GM18951 (cell line): ENCODE measurements around the gene TMEM163.
"Not testable (repeated sequence)": the region's sequence is repeated elsewhere in the genome, so short reads cannot be mapped to it uniquely, and the experiment has no call there.

Experiments
- POLR2A ChIP-seq: IDR thresholded peaks from 4 replicates; pipeline ENCODE4 v1.6.1; 2011; ENCODE audit warnings: mild to moderate bottlenecking; ENCODE audit not compliant: insufficient read length, insufficient read depth; ENCODE audit errors: extremely low read depth
- in situ Hi-C: fragments of 300-500 bp; cut with MboI; formaldehyde crosslinking; loops from one replicate; pipeline ENCODE4 v1.12.0; 2022; ENCODE audit warnings: low sequenced_read_pairs, mixed read lengths, inconsistent platforms; ENCODE audit not compliant: unreplicated experiment

Gene TMEM163

DNA sequence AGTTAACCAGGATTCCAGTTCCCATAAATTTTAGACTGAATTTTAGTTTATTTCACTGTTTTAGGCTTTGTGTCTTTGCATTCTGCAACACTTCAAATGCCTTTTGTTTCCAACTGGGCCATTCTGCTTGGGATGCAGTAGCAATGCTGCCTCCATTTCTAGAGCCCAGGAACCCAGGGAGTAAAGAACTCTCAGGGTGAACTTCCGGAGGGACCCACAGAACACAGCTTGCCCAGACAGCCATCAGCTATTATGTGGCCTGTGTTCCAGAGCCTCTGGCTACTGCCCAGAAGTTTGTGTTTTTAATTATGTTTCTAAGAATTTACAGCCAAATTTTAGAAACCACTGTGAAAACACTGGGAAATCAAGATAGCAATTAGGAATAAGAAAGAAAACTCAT lies 145.1 kb downstream of the TMEM163 start:
- TF ChIP-seq POLR2A = no peak
- in situ Hi-C loops = no loop called here

DNA sequence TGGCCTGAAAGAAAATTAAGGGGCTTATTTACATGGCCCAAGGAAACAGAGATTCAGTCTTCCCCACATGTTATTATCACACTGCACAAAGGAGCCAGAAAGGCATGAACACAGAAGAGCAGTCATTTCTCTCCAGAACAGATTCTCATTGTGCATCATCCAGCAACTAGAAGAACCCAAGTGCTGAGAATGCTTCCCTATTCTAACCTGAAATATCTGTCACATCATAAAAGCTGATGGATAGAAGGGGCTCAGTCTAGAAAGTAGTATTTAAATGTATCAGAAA lies 145.8 kb downstream of the TMEM163 start:
- in situ Hi-C loops = no loop called here
- no peak for TF ChIP-seq POLR2A

DNA sequence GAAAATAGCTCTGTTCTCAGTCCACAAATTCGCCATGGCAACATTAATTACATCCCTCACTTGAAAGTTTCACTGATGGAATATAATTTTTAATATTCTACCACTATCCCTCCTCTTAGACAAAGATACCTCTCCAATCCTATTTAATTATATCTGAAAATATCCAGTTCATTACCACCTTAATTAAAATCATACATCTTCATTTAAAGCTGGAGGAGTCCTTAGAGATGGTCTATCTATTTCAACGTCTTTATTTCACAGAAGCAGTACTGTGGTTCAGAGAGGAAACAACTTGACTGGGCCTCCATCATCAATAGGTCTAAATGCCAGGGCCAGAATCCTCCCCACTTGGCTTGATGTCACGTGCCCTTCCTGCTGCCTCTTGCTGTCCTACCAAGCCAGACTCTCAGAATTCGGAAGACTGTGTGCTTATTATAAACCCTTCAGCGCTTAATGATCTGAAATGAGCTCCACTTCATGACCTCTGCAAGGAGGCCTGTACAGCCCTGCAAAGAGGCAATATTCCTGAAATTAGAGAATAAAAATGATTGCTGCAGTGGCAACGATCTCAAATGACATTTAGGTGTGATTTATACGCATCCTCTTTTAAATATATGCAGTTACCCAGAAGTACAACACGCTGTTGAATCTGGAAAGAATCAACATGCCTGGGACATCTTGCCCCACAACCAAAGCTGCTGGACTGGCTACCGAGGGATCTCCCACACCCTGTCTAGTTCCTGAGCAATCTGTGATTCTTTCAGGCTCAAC lies 146.3 kb downstream of the TMEM163 start:
- no peak for TF ChIP-seq POLR2A
- in situ Hi-C loops = no loop called here

DNA sequence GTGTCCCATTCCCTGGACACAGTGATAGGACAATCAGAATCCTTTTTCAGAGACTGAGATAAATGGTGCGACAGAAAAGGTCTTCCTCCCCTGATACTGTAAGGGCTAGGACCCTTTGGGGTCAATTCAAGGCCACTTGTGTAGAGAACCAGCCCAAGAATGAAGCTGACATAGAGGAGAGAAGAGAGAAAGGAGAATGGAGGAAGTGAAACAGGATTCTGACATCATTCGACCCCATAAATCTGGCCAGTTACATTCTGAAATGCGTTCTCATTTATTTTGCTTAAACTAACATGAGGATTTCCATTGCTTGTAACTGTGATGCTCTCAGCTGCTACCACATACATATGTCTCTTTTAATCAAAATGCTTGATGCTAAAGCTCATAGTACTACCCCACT lies 148.1 kb downstream of the TMEM163 start:
- in situ Hi-C loops = no loop called here
- TF ChIP-seq POLR2A = no peak

DNA sequence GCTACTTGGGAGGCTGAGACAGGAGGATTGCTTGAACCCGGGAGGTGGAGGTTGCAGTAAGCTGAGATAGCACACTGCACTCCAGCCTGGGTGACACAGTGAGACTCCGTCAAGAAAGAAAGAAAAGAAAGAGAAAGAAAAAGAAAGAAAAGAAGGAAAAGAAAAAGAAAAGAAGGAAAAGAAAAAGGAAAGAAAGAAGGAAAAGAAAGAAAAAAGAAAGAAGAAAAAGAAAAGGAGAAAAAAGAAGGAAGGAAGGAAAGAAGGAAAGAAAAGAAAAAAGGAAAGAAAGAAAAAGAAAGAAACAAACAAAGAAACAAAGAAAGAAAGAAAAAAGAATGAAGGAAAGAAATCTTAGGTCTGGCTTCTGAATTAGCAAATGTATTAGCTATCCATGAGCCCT lies 150.4 kb downstream of the TMEM163 start:
- in situ Hi-C loops = no loop called here
- no peak for TF ChIP-seq POLR2A

DNA sequence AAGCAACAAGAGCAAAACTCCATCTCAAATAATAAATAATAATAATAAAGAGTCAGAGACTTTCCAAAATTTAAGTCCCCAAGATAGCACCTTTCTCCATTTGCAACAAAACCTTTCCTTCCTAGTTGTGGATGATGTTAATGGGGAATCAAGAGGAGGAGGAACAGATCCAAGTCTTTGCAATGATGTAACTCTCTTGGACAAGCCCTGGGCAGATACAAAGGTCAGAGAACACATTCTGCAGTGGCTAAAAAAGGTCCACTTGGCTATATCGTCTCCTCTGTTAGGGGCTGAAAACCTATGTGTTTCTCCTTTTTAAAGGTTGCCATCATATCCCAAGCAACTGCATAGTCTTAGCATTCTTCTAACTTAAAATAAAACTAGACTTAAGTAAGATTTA lies 151.1 kb downstream of the TMEM163 start:
- in situ Hi-C loops = no loop called here
- no peak for TF ChIP-seq POLR2A

DNA sequence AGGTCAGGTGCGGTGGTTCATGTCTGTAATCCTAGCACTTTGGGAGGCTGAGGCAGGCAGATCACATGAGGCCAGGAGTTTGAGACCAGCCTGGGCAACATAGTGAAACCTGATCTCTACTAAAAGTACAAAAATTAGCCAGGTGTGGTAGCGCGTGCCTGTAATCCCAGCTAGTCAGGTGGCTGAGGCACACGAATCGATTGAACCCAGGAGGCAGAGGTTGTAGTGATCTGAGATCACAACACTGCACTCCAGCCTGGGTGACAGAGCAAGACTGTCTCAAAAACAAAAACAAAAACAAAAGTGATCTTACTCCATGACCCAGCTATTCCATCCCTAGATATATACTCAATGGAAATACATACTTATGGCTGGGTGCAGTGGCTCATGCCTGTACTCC lies 153.8 kb downstream of the TMEM163 start:
- in situ Hi-C loops = not testable (repeated sequence)

DNA sequence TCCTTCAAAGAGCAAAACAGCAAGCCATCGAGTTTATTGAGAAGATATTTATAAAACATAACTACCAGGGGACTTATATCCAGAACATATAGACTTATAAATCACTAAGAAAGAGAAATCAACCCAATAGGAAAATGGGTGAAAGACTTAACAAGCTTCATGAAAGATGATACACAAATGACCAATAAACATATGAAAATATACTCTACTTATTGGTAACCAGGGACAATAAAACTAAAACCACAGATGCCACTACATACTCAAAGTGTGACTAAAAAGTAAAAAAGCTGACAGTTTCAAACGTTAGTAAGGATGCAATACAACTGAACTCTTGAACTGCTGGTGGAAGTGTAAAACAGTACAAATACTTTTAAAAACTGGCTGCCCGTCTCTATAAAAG lies 154.3 kb downstream of the TMEM163 start:
- TF ChIP-seq POLR2A = no peak
- in situ Hi-C loops = no loop called here

DNA sequence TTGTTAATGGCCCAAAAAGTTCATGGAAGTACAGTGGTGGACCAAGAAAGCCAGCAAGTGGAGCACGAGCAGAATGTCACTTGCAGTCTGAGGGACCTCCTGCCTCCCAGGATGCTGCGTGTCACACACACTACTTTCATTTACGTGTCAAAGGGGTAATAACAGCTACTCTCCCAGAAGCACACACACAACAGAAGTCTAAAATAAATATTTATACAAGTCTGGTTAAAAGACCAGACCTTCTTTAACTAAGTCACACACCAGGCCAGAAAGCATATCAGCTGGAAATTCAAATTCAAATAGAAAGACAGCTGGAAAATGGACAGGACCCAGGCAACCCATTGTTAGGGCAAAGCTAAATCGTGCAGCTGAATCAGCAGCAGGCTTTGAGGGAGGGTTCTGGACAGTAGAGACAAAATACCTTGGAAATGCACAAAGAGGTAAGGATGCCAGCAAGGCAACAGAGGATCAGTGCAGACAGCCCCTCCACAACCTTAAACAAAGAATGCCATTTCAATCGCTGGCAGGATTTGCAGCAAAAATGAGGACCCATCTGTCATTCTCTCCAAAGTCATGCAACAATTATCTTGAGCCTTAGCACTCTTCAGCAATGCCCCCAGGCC lies 160.5 kb downstream of the TMEM163 start:
- in situ Hi-C loops = no loop called here
- TF ChIP-seq POLR2A = no peak

DNA sequence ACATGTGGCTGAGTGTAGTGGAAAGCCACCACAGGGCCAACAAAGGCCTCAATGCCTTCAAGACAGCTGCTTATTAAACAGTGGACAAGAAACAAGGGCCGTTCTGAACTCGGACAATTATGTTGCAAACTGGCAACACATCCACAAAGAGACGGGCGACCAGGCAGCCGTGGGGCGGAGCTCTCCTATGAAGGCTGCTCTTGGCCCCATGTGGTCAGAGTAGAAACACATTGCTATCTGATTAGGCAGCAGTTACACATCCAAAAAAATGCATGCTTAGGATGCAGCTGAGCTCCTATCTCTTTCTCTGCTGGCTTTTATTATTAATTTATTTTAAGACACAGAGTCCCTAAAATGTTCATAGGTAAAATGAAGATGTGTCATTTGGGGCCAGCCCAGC lies 163.4 kb downstream of the TMEM163 start:
- in situ Hi-C loops = no loop called here
- TF ChIP-seq POLR2A = no peak

DNA sequence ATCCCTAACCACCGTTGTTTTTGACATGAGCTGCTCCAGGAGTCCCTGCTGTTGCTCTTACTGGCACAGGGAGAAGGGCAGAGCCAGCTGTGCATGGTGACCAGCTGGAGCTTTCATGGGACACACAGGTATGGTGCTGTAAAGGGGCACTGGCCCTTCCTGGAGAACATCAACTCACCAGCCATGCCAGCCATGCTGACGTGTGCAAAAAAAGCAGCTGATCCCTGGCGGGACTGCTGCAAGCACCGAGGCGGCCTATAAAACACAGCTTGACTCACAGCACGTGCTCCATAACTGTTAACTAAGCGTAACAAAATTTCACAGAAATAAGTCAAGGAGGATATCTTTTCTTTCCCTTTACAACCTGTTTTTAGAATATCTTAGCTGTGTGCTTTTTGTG lies 165.1 kb downstream of the TMEM163 start:
- in situ Hi-C loops = no loop called here
- TF ChIP-seq POLR2A = no peak

DNA sequence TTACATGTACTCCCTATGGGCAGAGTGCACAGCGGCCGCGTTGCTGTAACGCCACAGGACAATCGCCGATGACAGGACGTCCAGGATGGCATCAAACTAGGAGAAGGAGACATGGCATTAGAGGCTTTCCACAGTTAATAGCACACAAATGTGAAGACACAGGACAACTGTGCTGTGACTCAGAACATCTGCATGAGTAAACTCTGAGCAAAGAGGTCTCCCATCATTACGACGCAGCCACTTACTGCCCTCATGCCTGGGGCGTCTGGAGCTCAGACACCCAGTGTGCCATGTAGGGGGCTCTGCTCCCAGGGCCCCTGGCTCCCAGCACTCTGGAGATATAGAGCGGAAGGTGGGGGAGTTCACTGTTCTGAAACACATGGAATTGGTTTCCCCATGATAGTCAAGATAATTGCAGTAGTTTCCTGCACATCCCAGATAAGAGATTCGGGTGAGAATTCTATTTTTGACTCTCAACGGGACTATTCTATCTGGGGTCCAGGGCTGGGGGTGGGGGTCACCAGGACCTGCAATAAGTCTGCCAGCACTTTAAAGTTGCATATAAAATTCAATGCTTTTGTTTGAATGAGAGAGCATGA lies 168.1 kb downstream of the TMEM163 start:
- no peak for TF ChIP-seq POLR2A
- in situ Hi-C loops = no loop called here

DNA sequence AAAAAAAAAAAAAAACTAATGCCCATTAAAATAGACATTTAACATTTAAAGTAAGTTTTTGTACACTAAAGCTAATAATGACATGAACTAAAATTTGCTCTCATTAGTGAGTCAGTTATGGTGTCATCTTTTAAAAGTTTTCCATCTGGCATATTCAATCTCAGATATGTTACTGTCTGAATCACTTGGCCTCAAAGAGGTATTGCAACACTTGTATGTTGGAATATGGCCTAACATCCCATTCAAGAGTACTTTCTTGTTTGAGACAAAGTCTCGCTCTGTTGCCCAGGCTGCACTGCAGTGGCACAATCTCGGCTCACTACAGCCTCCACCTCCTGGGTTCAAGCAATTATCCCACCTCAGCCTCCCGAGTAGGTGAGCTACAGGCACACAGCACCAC lies 169.7 kb downstream of the TMEM163 start:
- in situ Hi-C loops = no loop called here
- no peak for TF ChIP-seq POLR2A

DNA sequence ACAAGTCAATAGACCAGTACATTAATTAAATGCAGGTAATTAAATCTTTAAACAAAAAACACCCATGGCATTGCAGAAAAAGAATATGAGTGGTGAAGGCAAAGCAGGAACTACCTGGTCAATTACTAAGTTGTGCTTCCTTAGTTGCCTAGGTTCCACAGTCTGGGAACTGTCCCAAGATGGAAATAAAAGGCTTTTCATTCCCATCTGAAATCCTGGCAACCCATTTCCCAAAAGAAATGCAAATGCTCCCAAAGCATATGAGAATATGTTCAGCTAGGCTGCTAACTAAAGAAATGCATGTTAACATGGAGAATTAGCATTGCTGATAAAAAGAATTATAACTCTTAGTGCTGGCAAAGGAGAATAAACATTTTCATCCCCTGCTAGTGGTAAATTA lies 177.8 kb downstream of the TMEM163 start:
- TF ChIP-seq POLR2A = no peak
- in situ Hi-C loops = no loop called here
